ENCODE results near the gene ATP5F1B.

ATP5F1B gene

DNA sequence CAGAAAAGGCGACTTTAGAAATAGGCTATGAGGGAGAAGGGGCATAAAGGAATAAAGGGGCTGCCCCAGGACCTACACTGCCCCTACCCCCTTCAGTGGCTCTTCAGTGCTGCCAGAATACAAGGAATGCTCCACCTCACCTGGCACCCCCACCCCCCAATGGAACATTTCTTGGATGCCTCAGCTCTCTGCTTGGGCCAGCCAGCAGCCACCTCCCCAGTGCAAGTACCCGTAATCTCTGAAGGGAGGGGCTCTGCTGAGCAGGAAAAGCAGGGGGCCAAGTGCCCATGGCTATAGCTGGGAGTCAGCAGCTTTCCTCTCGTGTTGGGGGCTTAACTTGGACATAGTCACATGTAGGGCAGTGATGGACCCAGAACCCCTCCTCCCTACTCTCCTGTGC, 49.0 kb downstream of the ATP5F1B start:
- Histone ChIP-seq H3K36me3 (replicated peaks; ENCODE audit: insufficient read depth, low read length) (peaks cover 17% of the 10 kb centered on the region), H3K9me3 (replicated peaks; ENCODE audit: insufficient read depth, low read length) (no peaks in the 10 kb centered on the region), H3K9ac (ENCODE audit: low read length) (no peak overlapping the region), H3K27ac (ENCODE audit: low read length) (no peak overlapping the region), H4K20me1 (ENCODE audit: insufficient read depth, low read length) (no peaks in the 10 kb centered on the region), H3K79me2 (ENCODE audit: low read length) (no peaks in the 10 kb centered on the region), H3F3A (ENCODE audit: insufficient read depth, low read length) (peaks cover 11% of the 10 kb centered on the region; the same call in 1 of the 2 replicates), H3K4me3 (ENCODE audit: low read length) (no peak overlapping the region), H3K9me2 (replicated peaks; ENCODE audit: insufficient read depth, low read length) (no peaks in the 10 kb centered on the region), H2AFZ (ENCODE audit: low read length) (no peak overlapping the region), H3K27me3 (replicated peaks; ENCODE audit: insufficient read depth, low read length) (no peaks in the 10 kb centered on the region), H3K4me2 (ENCODE audit: low read depth, low read length) (no peak overlapping the region), H3K4me1 (ENCODE audit: low read length) (no peaks in the 10 kb centered on the region)
- no peak for TF ChIP-seq EZH2phosphoT487 (IDR thresholded peaks at IDR 0.05; ENCODE audit: low read length)
- TF ChIP-seq, protein P1, sequence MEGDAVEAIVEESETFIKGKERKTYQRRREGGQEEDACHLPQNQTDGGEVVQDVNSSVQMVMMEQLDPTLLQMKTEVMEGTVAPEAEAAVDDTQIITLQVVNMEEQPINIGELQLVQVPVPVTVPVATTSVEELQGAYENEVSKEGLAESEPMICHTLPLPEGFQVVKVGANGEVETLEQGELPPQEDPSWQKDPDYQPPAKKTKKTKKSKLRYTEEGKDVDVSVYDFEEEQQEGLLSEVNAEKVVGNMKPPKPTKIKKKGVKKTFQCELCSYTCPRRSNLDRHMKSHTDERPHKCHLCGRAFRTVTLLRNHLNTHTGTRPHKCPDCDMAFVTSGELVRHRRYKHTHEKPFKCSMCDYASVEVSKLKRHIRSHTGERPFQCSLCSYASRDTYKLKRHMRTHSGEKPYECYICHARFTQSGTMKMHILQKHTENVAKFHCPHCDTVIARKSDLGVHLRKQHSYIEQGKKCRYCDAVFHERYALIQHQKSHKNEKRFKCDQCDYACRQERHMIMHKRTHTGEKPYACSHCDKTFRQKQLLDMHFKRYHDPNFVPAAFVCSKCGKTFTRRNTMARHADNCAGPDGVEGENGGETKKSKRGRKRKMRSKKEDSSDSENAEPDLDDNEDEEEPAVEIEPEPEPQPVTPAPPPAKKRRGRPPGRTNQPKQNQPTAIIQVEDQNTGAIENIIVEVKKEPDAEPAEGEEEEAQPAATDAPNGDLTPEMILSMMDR (IDR thresholded peaks at IDR 0.05; ENCODE audit: low read length) = no peak
- TF ChIP-seq EZH2 (optimal IDR thresholded peaks at IDR 0.05; ENCODE audit: low read depth, low read length) = no peak
- no peak for DNase-seq

DNA sequence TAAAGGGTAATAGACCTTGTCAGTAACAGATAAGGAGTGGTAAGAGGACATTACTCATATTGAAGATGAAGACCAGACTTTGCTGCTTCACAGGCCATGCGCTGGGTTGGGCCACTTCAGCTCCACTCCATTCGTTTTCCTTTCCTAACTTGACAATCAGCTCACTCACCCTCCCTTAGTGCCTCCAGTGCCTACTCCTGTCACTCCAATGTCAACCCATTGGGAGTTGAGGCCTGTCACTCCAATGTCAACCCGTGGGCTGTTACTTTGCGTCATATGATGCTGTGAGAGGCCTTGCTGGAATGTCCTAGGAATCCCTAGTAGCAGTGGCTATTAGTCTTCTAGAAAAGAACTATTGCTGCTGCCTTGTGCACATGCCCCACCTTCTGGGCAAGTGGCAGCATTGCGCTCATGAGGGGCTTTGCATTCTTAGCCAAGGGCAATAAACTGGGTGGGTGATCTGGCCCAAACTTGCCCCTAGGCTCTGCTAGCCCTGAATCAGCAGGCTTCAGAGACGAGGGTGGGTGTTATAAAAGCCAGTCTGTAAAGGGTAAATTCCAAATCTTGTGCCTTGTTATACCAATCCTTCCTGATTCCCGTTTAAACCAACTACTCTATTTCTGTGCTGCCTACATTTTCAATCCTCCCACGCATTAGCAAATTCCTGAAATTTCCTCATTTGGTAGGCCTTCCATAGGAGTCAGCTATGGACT, 51.7 kb downstream of the ATP5F1B start:
- H3F3A ChIP-seq (ENCODE audit: insufficient read depth, low read length) = peaks cover 17% of the 10 kb centered on the region
- no peak overlapping the region for H3K9ac ChIP-seq (ENCODE audit: low read length)
- no peaks in the 10 kb centered on the region for H4K20me1 ChIP-seq (ENCODE audit: insufficient read depth, low read length)
- no peak overlapping the region for H3K4me2 ChIP-seq (ENCODE audit: low read depth, low read length)
- H3K27ac ChIP-seq (ENCODE audit: low read length) = no peak overlapping the region
- no peaks in the 10 kb centered on the region for H3K9me3 ChIP-seq (replicated peaks; ENCODE audit: insufficient read depth, low read length)
- no peak overlapping the region for H2AFZ ChIP-seq (ENCODE audit: low read length)
- no peaks in the 10 kb centered on the region for H3K9me2 ChIP-seq (replicated peaks; ENCODE audit: insufficient read depth, low read length)
- H3K4me1 ChIP-seq (ENCODE audit: low read length) = peaks cover 16% of the 10 kb centered on the region
- no peak overlapping the region for H3K4me3 ChIP-seq (ENCODE audit: low read length)
- no peak for TF ChIP-seq EZH2 (optimal IDR thresholded peaks at IDR 0.05; ENCODE audit: low read depth, low read length)
- TF ChIP-seq, protein P1 (IDR thresholded peaks at IDR 0.05; ENCODE audit: low read length) = peak; percentile 86
- peaks cover 6% of the 10 kb centered on the region for H3K36me3 ChIP-seq (replicated peaks; ENCODE audit: insufficient read depth, low read length)
- H3K27me3 ChIP-seq (replicated peaks; ENCODE audit: insufficient read depth, low read length) = no peaks in the 10 kb centered on the region
- no peaks in the 10 kb centered on the region for H3K79me2 ChIP-seq (ENCODE audit: low read length)
- DNase-seq = peak; percentile 55

DNA sequence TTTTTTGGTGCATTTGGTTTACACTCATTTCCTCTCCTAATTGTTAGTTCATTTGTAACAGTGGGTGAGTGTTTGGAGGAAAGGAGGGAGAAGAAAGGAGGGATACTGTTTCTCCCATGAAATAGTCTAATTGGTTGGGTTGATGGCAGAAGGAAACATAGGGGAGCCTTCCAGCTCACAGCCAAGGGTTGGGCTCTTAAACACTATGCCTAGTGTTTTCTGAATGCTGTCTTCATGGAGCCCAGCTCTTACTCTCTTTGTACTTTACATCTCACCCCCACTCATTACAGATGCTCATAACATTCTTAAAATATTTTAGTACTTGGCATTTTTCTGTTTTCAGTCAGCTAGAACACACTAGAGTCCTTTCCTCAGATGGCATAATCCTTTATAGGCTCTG, 53.8 kb downstream of the ATP5F1B start:
- peaks cover 16% of the 10 kb centered on the region for H3K4me1 ChIP-seq (ENCODE audit: low read length)
- no peaks in the 10 kb centered on the region for H3K9me3 ChIP-seq (replicated peaks; ENCODE audit: insufficient read depth, low read length)
- H3K4me3 ChIP-seq (ENCODE audit: low read length) = no peak overlapping the region
- no peak overlapping the region for H2AFZ ChIP-seq (ENCODE audit: low read length)
- H4K20me1 ChIP-seq (ENCODE audit: insufficient read depth, low read length) = no peaks in the 10 kb centered on the region
- H3K27me3 ChIP-seq (replicated peaks; ENCODE audit: insufficient read depth, low read length) = no peaks in the 10 kb centered on the region
- H3F3A ChIP-seq (ENCODE audit: insufficient read depth, low read length) = peaks cover 17% of the 10 kb centered on the region
- TF ChIP-seq, protein P1 (IDR thresholded peaks at IDR 0.05; ENCODE audit: low read length) = no peak
- TF ChIP-seq EZH2 (optimal IDR thresholded peaks at IDR 0.05; ENCODE audit: low read depth, low read length) (no peak), EZH2phosphoT487 (IDR thresholded peaks at IDR 0.05; ENCODE audit: low read length) (no peak)
- H3K36me3 ChIP-seq (replicated peaks; ENCODE audit: insufficient read depth, low read length) = no peaks in the 10 kb centered on the region
- no peaks in the 10 kb centered on the region for H3K79me2 ChIP-seq (ENCODE audit: low read length)
- no peak overlapping the region for H3K27ac ChIP-seq (ENCODE audit: low read length)
- no peak overlapping the region for H3K4me2 ChIP-seq (ENCODE audit: low read depth, low read length)
- H3K9ac ChIP-seq (ENCODE audit: low read length) = no peak overlapping the region
- no peaks in the 10 kb centered on the region for H3K9me2 ChIP-seq (replicated peaks; ENCODE audit: insufficient read depth, low read length)
- DNase-seq = no peak

All from MM.1S (cell line).